ENCODE data around the gene UPK3A. TPM values are rescaled to one million over a fixed set of nuclear protein-coding genes. Genes with fewer than 3 reads are reported as not detected.

Gene UPK3A
- total and polyA plus RNA-seq, 10 of the 15 experiments (the other 5 are each of a cell fraction or from before 2014, with no cell fraction given): not detected

- no peak for TF ChIP-seq ZBTB4 (CRISPR knock-in tag; IDR thresholded peaks at IDR 0.05)
- TF ChIP-seq IKZF2 (IDR thresholded peaks at IDR 0.05): no peak
- no peak for TF ChIP-seq FOXM1 (IDR thresholded peaks at IDR 0.05; ENCODE audit: low read depth, low read length)
- no peak for TF ChIP-seq NRF1 (conservative IDR thresholded peaks at IDR 0.05; ENCODE audit: low read depth, low read length)
- no peak for TF ChIP-seq GABPA (IDR thresholded peaks at IDR 0.05; ENCODE audit: low read depth)
- no peak for TF ChIP-seq FOS (IDR thresholded peaks at IDR 0.05; ENCODE audit: borderline replicate concordance, extremely low read depth, insufficient read length)
- TF ChIP-seq RAD51 (IDR thresholded peaks at IDR 0.05): no peak
- TF ChIP-seq RFX5 (IDR thresholded peaks at IDR 0.05; ENCODE audit: low read depth, low read length): no peak
- no peak for TF ChIP-seq IRF3 (IDR thresholded peaks at IDR 0.05)
- TF ChIP-seq EGR1 (IDR thresholded peaks at IDR 0.05; ENCODE audit: borderline replicate concordance in 1 of 2, low read depth in 2 of 2, low read length in 2 of 2): no peak
- no peak for TF ChIP-seq MEF2A (IDR thresholded peaks at IDR 0.05; ENCODE audit: insufficient read depth, low read depth, low read length)
- no peak for TF ChIP-seq RUNX3 (IDR thresholded peaks at IDR 0.05; ENCODE audit: low read length)
Observed at GRCh38 chr22:45316796-45317526, 32.2 kb downstream of the UPK3A start (continued).
